HL-60/S4 treated with phorbol 12-myristate 13-acetate at 8.2 ng/mL for 4 days and 3 days (cell line): ENCODE measurements around the gene ANKLE1.
"Not testable (repeated sequence)": the region's sequence is repeated elsewhere in the genome, so short reads cannot be mapped to it uniquely, and the experiment has no call there.

Experiments
- in situ Hi-C: fragments of 300-500 bp; cut with MboI; formaldehyde crosslinking; loops from 2 replicates; pipeline ENCODE4 v1.15.0; 2022; ENCODE audit warnings: low sequenced_read_pairs

The ANKLE1 gene

GRCh38 chr19:17246681-17247425 is 34.8 kb upstream of the ANKLE1 start:
- in situ Hi-C loops = no loop called here

DNA sequence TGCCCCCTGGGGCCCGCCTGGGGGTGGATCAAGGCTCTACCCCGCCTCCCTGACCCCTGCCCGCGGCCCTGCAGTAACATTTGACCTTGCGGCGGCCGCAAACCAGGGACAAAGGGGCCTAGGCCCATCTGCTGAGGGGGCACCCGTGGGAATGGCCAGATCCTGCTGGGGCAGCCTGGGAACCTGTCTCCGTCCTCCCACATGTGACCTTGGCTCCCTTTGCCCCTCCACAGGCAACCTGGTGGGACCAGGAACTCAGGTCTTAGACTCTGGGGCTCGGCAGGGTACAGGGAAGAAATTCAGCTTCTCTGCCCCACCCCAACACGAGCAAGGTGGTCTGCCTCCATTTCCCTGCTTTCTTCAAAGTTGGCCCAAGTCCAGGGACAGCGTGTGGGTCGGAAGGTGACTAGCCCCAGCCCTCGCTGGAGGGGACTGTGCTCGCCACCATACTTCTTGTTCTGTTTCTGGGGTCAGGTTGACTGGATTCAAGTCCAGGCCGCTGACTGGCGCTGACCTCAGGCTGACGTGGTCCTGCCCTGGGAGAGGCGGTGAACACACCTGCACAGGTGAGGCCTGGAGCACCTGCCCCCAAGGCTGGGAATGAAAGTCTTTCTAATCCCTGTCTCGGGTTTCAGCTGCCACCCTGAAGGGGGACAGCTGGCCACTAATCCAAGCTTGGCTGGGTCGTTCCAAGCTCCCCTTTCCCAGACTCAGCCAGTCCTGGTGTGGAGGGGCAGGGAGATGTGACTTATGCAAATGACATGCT is 33.5 kb upstream of the ANKLE1 start:
- in situ Hi-C loops = no loop called here

GRCh38 chr19:17249887-17250548 is 31.7 kb upstream of the ANKLE1 start:
- in situ Hi-C loops = no loop called here

DNA sequence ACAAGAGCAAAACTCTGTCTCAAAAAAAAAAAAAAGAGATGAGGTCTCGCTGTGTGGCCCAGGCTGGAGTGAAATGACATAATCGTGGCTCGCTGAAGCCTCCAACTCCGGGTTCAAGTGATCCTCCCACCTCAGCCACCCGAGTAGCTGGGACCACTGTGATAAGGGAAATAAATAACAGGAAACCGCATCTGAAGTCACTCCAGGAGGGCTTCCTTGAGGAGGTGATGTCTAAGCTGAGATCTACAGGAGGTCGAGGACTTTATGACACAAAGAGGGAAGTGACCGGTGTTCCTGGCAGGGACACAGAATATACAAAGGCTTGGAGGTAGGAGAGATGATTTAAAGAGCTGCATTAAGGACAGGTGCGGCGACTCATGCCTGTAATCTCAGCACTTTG is 27.1 kb upstream of the ANKLE1 start:
- in situ Hi-C loops = no loop called here

- in situ Hi-C loops = no loop called here
Measured at GRCh38 chr19:17255150-17255621, 26.5 kb upstream of the ANKLE1 start.

GRCh38 chr19:17256130-17256529 is 25.6 kb upstream of the ANKLE1 start:
- in situ Hi-C loops = no loop called here

DNA sequence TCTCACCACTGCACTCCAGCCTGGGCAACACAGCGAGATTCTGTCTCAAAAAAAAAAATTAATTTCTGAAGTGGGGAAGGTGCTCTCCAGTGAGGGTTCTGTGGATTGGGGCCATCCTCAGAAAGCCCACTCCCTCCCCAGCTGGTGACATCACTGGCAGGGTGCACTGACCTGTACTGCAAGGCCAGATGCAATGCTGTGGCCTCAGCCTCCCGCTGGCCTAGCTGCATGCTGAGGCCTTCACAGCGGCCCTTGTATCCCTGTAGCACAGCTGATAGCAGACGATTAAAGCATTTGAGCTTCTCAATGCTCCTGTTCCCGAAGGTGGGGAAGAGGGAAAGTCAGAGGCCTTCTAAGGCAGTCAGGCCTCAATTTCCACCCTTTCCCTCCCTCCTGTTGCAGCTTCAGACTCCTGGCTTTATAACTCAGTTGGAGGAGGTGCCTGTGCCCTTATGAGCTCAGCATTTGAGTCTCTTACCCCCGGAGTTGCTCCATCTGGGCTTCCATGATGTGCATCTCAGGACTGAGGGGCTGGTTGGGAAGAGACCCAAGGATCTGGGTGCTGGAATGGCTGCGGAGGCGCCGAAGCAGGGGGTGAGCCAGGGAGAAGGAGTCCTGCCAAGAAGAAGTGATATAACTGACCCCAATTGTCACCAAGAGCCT is 22.5 kb upstream of the ANKLE1 start:
- in situ Hi-C loops = no loop called here

DNA sequence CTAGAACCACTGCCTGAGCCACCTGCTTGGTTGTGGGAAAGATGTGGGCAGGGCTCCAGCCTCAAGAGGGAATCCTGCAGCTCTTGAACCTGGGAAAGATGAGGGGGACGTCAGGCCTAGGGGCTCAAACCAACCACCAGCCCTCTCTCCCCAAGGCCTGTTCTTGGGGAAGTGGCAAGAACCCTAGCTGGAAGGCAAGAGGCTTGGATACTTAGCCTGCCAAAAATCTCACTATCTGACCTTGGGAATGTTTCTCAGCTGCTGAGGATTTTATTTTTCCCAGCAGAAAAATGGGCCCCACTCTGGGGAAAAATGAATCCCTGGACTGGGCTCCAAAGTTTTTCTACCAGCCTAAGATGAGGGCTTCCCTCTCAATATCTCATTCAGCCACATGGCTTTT is 21.8 kb upstream of the ANKLE1 start:
- in situ Hi-C loops = no loop called here

DNA sequence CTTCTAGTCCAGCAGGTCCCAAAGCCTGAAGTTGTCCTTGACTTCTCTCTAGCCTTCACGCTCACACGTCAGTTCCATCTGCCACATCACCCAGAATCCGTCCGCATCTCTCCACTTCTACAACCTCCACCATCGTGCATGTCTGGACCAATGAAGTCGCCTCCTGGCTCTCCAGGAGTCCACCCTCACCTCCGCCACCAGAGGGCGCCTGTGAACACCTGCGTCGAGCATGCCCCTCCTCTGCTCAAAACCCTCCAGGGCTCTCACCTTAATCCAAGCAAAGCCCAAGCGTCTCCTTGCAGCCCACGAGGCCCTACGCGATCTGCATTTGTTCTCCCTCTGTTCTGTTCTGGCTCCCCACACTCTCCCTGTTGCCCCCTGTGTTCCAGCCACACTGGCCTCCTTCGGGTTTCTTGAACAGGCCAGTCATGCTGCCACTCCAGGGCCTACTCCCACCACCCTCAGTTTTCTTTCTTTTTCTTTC is 20.8 kb upstream of the ANKLE1 start:
- in situ Hi-C loops = no loop called here

DNA sequence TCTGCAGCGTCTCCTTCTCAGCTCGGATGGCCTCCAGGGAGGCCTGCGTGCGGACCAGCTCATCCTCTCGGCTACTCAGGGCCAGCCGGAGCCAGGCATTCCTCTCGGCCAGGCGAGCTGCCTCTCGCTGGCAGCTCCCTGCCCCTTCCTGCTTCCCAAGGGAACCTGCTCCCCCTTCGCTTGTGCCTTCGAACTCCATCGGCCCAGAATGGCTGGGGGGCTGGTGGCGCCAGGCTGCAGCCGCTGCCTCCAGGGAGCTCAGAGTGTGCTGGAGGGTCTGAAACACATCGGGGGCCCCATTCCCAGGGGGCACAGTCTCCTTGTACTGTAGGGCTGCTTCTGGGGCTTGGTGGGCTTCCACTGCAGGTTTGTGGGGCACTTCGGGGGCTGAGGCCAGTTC is 19.1 kb upstream of the ANKLE1 start:
- in situ Hi-C loops = no loop called here

DNA sequence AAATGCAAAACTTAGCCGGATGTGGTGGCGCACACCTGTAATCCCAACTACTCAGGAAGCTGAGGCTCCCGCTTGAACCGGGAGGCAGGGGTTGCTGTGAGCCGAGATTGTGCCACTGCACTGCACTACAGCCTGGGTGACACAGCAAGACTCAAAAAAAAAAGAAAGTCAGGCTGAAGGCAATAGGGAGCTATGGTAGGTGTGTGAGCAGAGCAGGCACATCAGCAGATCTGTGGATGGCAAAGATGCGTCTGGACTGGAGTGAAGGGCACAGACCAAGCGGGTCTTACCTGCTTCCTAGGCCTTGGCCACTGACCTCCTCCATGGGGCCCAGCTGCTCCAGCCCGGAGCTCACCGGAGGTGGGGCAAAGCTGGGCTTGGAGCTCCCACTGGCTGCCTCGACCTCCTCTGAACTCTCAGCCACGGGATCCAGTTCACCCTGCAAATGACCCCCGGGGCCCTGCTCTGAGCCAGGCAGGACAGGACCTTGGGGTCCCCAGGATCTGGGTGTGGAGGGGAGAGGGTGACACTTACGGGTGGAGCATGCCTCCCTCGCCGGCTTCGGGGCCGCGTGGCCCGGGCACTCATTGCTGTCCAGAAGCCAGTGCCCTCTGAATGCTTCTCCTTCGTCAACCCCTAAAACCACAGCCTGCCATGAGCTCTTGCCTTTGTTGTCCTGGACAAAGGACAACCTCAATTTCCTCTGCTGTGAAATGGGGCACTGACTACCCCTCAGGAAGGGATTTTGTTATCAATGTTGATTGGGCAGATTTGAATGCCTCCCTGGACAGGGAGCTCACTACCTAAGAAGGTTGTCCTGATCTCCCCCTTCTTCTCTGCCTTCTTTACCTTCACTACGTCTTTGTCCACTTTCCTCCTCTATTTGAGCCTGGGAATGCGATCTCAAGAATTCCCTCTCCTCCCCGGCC is 17.7 kb upstream of the ANKLE1 start:
- in situ Hi-C loops = no loop called here

DNA sequence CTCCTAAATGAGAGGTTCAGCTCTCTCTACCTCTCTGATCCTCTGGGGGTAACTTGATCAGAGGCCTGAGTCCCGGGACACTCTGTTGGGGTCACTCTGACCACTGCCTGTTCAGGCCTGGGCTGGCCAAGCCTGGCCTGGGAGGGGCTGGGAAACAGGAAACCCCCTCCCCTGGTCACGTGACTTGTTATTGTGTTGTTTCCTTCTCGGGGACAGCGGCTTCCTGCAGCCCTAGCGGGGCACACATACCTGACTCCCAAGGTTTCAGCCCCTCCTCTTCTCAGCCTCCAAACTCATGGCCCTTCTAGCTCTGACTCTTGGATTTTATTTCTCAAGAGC is 17.1 kb upstream of the ANKLE1 start, which contains the start of gene USHBP1:
USHBP1 (minus strand) TSS at position 105 of the 339 bp plus-strand sequence. CDS start 446 bp downstream, outside the sequence.
- in situ Hi-C loops = no loop called here

GRCh38 chr19:17266026-17266425 is 15.7 kb upstream of the ANKLE1 start:
- in situ Hi-C loops = no loop called here

- in situ Hi-C loops = no loop called here
Measured at GRCh38 chr19:17266589-17266974, 15.1 kb upstream of the ANKLE1 start.

DNA sequence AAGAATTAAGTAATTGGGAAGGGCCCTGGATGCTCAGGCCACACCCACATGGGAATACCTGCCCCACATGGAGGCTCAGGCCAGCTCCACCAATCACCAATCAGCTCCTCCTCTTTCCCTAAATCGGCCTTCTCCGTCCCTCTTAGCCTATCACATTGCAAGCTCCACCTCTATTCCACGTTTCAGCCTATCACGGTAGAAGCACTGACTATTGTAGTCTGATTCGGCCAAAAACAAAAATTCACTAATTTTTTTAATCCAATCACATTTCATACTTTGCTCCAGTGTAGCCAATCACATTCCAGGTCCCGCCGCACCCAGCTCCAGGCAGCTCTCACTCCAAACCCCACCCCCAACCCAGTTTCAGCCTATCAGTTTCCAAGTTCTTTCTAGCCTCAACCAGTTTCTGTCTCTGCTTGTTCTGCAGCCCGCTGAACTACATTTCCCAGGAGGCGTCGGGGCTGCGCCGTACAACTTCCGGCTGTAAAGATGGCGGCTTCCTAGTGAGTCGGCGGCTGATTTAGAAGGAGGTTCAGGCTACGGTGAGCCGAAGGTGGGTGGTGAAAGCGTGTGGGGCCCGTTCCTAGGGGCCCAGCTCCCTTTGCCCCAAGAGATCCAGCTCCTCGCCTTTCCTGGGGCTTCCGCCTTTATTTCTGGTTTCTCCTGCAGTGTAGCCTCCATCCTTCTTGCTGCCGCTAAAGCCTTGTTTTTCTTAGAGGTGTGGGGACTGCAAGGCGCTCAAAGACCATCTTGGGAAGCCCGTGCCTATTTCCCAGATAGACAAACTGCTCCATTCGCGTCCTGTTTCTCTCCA is 14.5 kb upstream of the ANKLE1 start, which contains the start of gene BABAM1:
BABAM1 (plus strand) TSS at position 469 of the 814 bp plus-strand sequence. CDS start 1,364 bp downstream, outside the sequence.
- in situ Hi-C loops = no loop called here

DNA sequence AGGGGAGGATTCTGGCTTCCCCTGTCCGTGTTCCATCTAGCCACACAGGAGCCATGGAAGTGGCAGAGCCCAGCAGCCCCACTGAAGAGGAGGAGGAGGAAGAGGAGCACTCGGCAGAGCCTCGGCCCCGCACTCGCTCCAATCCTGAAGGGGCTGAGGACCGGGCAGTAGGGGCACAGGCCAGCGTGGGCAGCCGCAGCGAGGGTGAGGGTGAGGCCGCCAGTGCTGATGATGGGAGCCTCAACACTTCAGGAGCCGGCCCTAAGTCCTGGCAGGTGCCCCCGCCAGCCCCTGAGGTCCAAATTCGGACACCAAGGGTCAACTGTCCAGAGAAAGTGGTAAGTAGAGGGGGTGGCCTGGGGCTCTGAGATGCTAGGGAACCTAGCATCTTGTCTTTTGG is 12.9 kb upstream of the ANKLE1 start:
- in situ Hi-C loops = no loop called here

- in situ Hi-C loops = not testable (repeated sequence)
Measured at GRCh38 chr19:17274892-17275291, 6.8 kb upstream of the ANKLE1 start.

GRCh38 chr19:17275441-17276175 is 6.1 kb upstream of the ANKLE1 start:
- in situ Hi-C loops = no loop called here
